GM18499 (cell line): ENCODE results near the gene CERCAM.
"Not testable (repeated sequence)": the region's sequence is repeated elsewhere in the genome, so short reads cannot be mapped to it uniquely, and the experiment has no call there.

ENCODE experiments used
- ATAC-seq: cut with Tn5 transposase; IDR thresholded peaks from one replicate; pipeline ENCODE4 v1.9.1; 2021; ENCODE audit warnings: moderate number of reproducible peaks; ENCODE audit not compliant: insufficient read depth, unreplicated experiment

Gene CERCAM

DNA sequence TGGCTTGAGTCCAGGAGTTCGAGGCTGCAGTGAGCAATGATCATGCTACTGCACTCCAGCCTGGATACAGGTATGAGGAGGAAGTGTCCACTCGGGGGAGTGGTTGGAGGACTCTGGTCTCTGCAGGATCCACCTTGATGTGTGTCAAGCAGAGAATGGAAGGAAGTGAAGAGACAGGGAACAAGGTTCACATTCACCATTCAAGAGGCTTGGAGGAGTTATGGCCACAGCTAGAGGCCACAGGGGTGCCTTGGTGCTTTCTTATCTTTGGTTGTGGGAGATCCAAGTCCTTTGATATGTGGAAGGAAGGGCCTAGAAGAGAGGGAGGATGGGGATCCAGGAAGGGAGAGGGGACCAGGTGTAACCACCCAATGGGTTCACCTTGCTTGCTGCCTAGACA lies 5.4 kb upstream of the CERCAM start:
- ATAC-seq = no peak

GRCh38 chr9:128416014-128416413 lies 4.6 kb upstream of the CERCAM start:
- no peak for ATAC-seq

DNA sequence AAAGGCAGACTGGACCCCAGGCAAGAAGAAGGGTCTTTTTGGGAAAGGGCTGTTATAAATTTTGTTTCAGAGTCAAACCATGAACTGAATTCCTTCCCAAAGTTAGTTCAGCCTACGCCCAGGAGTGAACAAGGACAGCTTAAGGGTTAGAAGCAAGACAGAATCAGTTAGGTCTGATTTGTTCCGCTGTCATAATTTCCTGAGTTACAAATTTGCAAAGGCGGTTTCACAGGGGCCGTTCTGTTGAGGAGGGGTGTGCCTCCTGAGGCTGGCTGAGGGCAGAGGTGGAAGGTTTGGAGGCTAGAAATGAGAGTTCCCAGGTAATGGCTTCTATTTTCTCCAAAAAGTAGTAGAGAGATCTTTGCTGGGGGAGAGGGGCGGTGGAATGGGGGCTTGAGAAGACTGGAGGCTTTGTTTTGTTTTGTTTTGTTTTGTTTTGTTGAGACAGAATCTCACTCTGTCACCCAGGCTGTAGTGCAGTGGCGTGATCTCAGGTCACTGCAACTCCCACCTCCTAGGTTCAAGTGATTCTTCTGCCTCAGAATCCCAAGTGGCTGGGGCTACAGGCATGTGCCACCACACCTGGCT lies 4.1 kb upstream of the CERCAM start:
- ATAC-seq = no peak

DNA sequence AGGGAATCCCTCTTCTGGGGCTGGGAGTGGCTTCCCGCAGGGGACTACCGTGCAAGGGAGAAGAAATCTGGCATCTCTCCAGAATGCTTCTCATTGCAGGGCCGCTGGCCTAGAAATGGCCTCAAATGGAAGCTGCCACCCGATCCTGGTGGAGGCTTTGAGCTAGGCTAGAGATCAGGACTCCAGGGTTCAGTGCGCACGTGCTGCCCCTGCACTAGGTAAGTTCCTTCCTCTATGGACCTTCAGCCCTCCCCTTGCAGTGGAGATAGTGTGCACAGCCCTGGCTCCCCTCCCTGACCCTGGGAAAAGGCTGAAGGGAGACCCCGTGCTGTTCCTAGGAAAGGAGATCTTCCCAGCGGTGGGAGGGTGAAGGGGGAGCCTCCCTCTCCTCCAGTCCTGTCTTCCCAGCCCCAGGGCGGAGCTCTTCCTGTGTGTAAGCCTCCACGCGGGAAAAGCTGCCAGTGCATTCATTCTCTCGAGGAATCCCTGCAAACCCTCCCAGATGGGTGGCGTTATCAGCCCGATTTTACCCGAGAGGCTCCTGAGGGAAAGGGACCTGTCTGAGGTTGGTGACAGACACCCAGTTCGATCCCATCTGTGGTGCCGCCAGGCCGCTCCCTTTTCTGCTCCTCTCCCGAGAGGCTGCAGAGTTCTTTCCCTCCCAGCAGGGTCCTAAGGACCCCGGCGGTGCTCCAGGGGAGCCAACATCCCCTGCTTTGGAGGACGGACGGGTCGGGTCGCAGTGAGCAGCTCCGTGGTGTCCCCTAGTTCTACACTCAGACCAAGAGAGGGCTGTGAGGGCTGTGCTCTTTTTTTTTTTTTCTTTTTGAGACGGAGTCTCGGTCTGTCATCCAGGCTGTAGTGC lies 1.4 kb upstream of the CERCAM start:
- ATAC-seq = no peak

- no peak for ATAC-seq
Measured at GRCh38 chr9:128420060-128420650, 502 bp upstream of the CERCAM start.

- ATAC-seq = no peak
Measured at GRCh38 chr9:128421482-128421996, 882 bp downstream of the CERCAM start.

DNA sequence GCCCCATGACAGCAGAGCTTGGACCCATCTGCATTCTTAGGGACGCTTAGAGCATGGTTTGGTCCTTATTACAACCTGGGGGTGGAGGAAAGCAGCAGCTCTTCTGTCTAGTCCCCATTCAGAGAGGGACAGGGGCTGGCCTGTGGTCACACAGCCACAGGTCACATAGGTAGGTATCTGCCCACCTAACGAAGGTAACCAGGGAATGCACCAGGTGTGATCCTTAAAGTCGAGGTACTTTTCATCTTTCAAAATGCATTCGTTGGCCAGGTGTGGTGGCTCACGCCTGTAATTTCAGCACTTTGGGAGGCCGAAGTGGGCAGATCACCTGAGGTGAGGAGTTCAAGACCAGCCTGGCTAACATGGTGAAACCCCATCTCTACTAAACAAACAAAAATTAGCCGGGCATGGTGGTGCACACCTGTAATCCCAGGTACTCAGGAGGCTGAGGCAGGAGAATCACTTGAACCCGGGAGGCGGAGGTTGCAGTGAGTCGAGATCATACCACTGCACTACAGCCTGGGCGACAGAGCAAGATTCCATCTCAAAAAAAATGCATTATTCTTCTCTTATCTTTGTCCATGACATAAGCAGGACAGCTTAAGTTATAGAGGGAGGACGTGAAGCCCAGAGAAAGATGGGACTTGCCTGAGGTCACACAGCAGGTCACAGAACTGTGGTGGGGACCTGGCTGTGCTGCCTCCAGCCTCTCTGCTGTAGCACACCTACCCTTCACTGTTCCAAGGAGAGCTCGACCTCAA lies 1.5 kb downstream of the CERCAM start:
- ATAC-seq = not testable (repeated sequence)

DNA sequence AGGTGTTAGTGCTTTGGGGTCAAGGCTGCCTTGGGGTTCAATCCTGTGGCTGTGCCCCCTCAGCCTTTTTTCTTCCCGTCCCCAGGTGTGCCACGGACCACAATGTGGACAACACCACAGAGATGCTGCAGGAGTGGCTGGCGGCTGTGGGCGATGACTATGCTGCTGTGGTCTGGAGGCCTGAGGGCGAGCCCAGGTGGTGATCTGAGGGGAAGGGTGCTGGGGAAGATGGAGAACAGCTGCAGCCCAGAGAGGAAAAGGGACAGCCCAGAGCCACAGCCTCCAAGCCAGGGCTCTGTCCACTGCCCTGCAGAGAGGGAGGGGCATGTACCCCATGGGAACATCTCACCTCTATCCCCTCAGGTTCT lies 2.1 kb downstream of the CERCAM start:
- ATAC-seq = no peak

- not testable (repeated sequence) for ATAC-seq
Measured at GRCh38 chr9:128423356-128423755, 2.7 kb downstream of the CERCAM start.

DNA sequence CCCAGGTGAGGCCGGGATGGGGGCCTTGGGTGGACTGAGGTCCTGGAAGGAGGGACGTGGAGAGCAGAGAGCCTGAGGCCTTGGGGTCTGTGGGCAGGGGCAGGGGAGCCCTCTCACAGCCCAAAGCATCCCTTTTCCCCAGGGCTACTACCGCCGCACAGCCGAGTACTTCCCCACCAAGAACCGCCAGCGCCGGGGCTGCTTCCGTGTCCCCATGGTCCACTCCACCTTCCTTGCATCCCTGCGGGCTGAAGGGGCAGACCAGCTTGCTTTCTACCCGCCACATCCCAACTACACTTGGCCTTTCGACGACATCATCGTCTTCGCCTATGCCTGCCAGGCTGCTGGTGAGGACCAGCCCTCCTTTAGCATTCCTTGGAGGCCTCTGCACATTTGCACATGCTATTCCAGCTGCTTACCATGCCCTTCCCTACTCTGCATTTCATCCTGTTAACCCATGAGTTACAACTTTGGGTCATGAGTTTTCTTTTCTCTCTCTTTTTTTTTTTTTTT lies 3.7 kb downstream of the CERCAM start:
- ATAC-seq = no peak

GRCh38 chr9:128428644-128429512 lies 8.2 kb downstream of the CERCAM start:
- ATAC-seq = no peak

- ATAC-seq = no peak
Measured at GRCh38 chr9:128429513-128430086, 8.9 kb downstream of the CERCAM start.

DNA sequence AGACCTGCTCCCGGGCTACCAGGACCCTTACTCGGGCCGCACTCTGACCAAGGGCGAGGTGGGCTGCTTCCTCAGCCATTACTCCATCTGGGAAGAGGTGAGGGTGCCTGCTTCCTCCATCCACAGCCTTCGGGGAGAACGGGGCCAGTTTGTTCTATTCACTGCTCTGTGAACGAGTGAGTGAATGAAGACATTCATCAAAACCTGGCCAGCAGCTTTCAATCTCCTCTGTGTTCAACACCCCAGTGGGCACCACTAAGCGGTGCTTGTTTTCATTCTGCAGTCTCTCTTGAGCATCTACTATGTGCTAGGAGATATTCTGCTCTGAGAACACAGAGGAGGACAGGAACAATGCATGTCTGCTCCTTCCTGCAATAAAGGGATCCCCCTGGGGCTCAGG lies 10.6 kb downstream of the CERCAM start:
- no peak for ATAC-seq

- ATAC-seq = no peak
Measured at GRCh38 chr9:128434340-128434739, 13.7 kb downstream of the CERCAM start.

DNA sequence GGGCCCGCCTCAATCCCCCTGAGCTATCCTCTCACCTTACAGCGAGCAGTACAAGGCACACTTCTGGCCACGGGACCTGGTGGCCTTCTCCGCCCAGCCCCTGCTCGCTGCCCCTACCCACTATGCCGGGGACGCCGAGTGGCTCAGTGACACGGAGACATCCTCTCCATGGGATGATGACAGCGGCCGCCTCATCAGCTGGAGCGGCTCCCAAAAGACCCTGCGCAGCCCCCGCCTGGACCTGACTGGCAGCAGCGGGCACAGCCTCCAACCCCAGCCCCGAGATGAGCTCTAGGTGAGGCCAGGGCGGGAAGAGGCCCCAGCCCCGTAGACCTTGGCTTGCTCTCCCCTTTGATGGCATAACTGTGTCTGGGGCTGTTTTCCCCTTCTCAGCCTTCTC lies 15.0 kb downstream of the CERCAM start:
- ATAC-seq = no peak

- no peak for ATAC-seq
Measured at GRCh38 chr9:128438343-128439109, 17.9 kb downstream of the CERCAM start.

GRCh38 chr9:128439273-128439672 lies 18.6 kb downstream of the CERCAM start:
- no peak for ATAC-seq

GRCh38 chr9:128442150-128442549 lies 21.5 kb downstream of the CERCAM start:
- ATAC-seq = no peak
